ENCODE measurements around the gene PSME1.
A peak's percentile ranks its signal among the peaks of the same experiment; 100 is the strongest.

The PSME1 gene

GRCh38 chr14:24092110-24092504 is 43.9 kb upstream of the PSME1 start:
- no peak overlapping the region for H3K23ac ChIP-seq (ENCODE audit: low read length)
- H2BK12ac ChIP-seq (ENCODE audit: low read length): no peak overlapping the region
- H2AK5ac ChIP-seq (ENCODE audit: low read length): no peak overlapping the region
- no peaks in the 10 kb centered on the region for H3K9me3 ChIP-seq (ENCODE audit: insufficient read depth, low read depth, low read length)
- no peak overlapping the region for H3K27ac ChIP-seq (ENCODE audit: low read depth, low read length)
- no peak for DNase-seq
- no peak overlapping the region for H3K14ac ChIP-seq (ENCODE audit: low read length)
- H3K4ac ChIP-seq (ENCODE audit: low read depth, low read length): no peak overlapping the region
- no peak overlapping the region for H4K8ac ChIP-seq (ENCODE audit: low read depth, low read length)
- H3K79me2 ChIP-seq (ENCODE audit: control insufficient read depth, insufficient read depth, low read length, poor library complexity): peaks cover 6% of the 10 kb centered on the region
- no peak overlapping the region for H4K91ac ChIP-seq (ENCODE audit: low read depth, low read length)
- H3K4me3 ChIP-seq (ENCODE audit: low read depth, low read length): no peak overlapping the region
- H3K4me2 ChIP-seq (ENCODE audit: low read length): no peak overlapping the region
- H3K4me1 ChIP-seq (ENCODE audit: control insufficient read depth in 1 of 2, insufficient read depth in 2 of 2, low read length in 2 of 2): peaks cover 0 to 14% of the 10 kb centered on the region in 2 experiments
- H3K79me1 ChIP-seq (ENCODE audit: low read length): peaks cover 11% of the 10 kb centered on the region
- H3K9ac ChIP-seq (ENCODE audit: low read length): no peak overlapping the region
- H2BK5ac ChIP-seq (ENCODE audit: low read depth, low read length, poor library complexity): no peak overlapping the region
- H3K36me3 ChIP-seq (ENCODE audit: control insufficient read depth in 1 of 2, insufficient read depth in 2 of 2, low read length in 2 of 2): no peaks in the 10 kb centered on the region
- no peaks in the 10 kb centered on the region for H3K27me3 ChIP-seq (ENCODE audit: insufficient read depth, low read length)
- H3K18ac ChIP-seq (ENCODE audit: low read length): no peak overlapping the region
- no peak overlapping the region for H2AFZ ChIP-seq (ENCODE audit: insufficient read depth, low read length, poor library complexity)
- no peak overlapping the region for H4K12ac ChIP-seq (ENCODE audit: low read depth, low read length)
- H2BK120ac ChIP-seq (ENCODE audit: insufficient read depth, low read length, poor library complexity): no peak overlapping the region

GRCh38 chr14:24092505-24093206 is 43.3 kb upstream of the PSME1 start:
- H2AK5ac ChIP-seq (ENCODE audit: low read length): no peak overlapping the region
- no peaks in the 10 kb centered on the region for H3K27me3 ChIP-seq (ENCODE audit: insufficient read depth, low read length)
- no peak overlapping the region for H2AFZ ChIP-seq (ENCODE audit: insufficient read depth, low read length, poor library complexity)
- no peak overlapping the region for H2BK120ac ChIP-seq (ENCODE audit: insufficient read depth, low read length, poor library complexity)
- no peak overlapping the region for H2BK12ac ChIP-seq (ENCODE audit: low read length)
- H3K4me2 ChIP-seq (ENCODE audit: low read length): no peak overlapping the region
- no peak overlapping the region for H4K12ac ChIP-seq (ENCODE audit: low read depth, low read length)
- peaks cover 11% of the 10 kb centered on the region for H3K79me1 ChIP-seq (ENCODE audit: low read length)
- no peak overlapping the region for H4K8ac ChIP-seq (ENCODE audit: low read depth, low read length)
- no peak overlapping the region for H3K4ac ChIP-seq (ENCODE audit: low read depth, low read length)
- H3K4me1 ChIP-seq (ENCODE audit: control insufficient read depth in 1 of 2, insufficient read depth in 2 of 2, low read length in 2 of 2): peaks cover 0 to 14% of the 10 kb centered on the region in 2 experiments
- no peaks in the 10 kb centered on the region for H3K9me3 ChIP-seq (ENCODE audit: insufficient read depth, low read depth, low read length)
- no peak overlapping the region for H4K91ac ChIP-seq (ENCODE audit: low read depth, low read length)
- no peak overlapping the region for H3K18ac ChIP-seq (ENCODE audit: low read length)
- DNase-seq: peak in 1 of 2 donors; percentile 11
- no CpG with 5 or more reads among the region's 4 CpGs for WGBS (ENCODE audit: extremely low coverage, insufficient coverage, insufficient read length)
- no peak overlapping the region for H3K27ac ChIP-seq (ENCODE audit: low read depth, low read length)
- no peak overlapping the region for H3K9ac ChIP-seq (ENCODE audit: low read length)
- no peak overlapping the region for H3K14ac ChIP-seq (ENCODE audit: low read length)
- H2BK5ac ChIP-seq (ENCODE audit: low read depth, low read length, poor library complexity): no peak overlapping the region
- H3K4me3 ChIP-seq (ENCODE audit: low read depth, low read length): no peak overlapping the region
- no peaks in the 10 kb centered on the region for H3K36me3 ChIP-seq (ENCODE audit: control insufficient read depth in 1 of 2, insufficient read depth in 2 of 2, low read length in 2 of 2)
- no peak overlapping the region for H3K23ac ChIP-seq (ENCODE audit: low read length)
- peaks cover 6% of the 10 kb centered on the region for H3K79me2 ChIP-seq (ENCODE audit: control insufficient read depth, insufficient read depth, low read length, poor library complexity)

DNA sequence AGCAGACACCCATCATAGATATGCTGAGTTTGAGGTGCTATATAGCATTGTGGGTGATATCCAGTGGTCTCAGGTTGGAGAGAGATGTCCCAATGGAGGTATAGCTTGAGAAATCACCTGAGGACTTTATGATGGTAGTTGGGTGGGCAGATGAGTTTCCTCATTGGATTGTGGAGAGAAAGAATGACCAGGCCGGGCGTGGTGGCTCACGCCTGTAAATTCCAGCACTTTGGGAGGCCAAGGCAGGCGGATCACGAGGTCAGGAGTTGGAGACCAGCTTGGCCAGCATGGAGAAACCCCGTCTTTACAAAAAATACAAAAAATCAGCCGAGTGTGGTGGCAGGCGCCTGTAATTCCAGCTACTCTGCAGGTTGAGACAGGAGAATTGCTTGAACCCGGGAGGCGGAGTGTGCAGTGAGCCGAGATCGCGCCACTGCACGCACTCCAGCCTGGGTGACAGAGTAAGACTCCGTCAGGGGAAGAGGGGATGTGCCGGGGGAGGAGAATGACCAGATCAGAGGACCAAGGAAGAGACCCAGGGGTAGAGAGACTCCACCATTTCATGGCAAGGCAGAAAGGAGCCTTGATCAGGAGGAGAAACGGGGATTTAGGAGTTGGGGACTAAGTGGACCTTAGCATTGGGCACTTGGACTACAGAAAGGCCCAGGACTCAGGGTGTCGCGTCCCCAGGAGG is 42.6 kb upstream of the PSME1 start:
- H2BK5ac ChIP-seq (ENCODE audit: low read depth, low read length, poor library complexity): peak overlapping the region; percentile 18
- H3K27ac ChIP-seq (ENCODE audit: low read depth, low read length): no peak overlapping the region
- peak overlapping the region; percentile 23 for H2BK12ac ChIP-seq (ENCODE audit: low read length)
- H3K27me3 ChIP-seq (ENCODE audit: insufficient read depth, low read length): no peaks in the 10 kb centered on the region
- peak overlapping the region; percentile 13 for H2AK5ac ChIP-seq (ENCODE audit: low read length)
- H3K4me2 ChIP-seq (ENCODE audit: low read length): peak overlapping the region; percentile 88
- H3K4me3 ChIP-seq (ENCODE audit: low read depth, low read length): no peak overlapping the region
- no peak overlapping the region for H2BK120ac ChIP-seq (ENCODE audit: insufficient read depth, low read length, poor library complexity)
- H3K36me3 ChIP-seq (ENCODE audit: control insufficient read depth in 1 of 2, insufficient read depth in 2 of 2, low read length in 2 of 2): peaks cover 3 to 4% of the 10 kb centered on the region in 2 experiments
- WGBS (ENCODE audit: extremely low coverage, insufficient coverage, insufficient read length): no CpG with 5 or more reads among the region's 19 CpGs
- H3K18ac ChIP-seq (ENCODE audit: low read length): peak overlapping the region; percentile 22
- peak overlapping the region; percentile 28 for H4K12ac ChIP-seq (ENCODE audit: low read depth, low read length)
- peak; percentile 26 to 34 for DNase-seq
- H3K79me1 ChIP-seq (ENCODE audit: low read length): peaks cover 11% of the 10 kb centered on the region
- H2AFZ ChIP-seq (ENCODE audit: insufficient read depth, low read length, poor library complexity): peak overlapping the region; percentile 53
- H3K79me2 ChIP-seq (ENCODE audit: control insufficient read depth, insufficient read depth, low read length, poor library complexity): peaks cover 6% of the 10 kb centered on the region
- no peak overlapping the region for H3K9ac ChIP-seq (ENCODE audit: low read length)
- H3K4me1 ChIP-seq (ENCODE audit: control insufficient read depth in 1 of 2, insufficient read depth in 2 of 2, low read length in 2 of 2): peaks cover 0 to 14% of the 10 kb centered on the region in 2 experiments
- peak overlapping the region; percentile 21 for H3K14ac ChIP-seq (ENCODE audit: low read length)
- H4K91ac ChIP-seq (ENCODE audit: low read depth, low read length): peak overlapping the region; percentile 15
- H4K8ac ChIP-seq (ENCODE audit: low read depth, low read length): peak overlapping the region; percentile 34
- no peak overlapping the region for H3K4ac ChIP-seq (ENCODE audit: low read depth, low read length)
- H3K23ac ChIP-seq (ENCODE audit: low read length): no peak overlapping the region
- no peaks in the 10 kb centered on the region for H3K9me3 ChIP-seq (ENCODE audit: insufficient read depth, low read depth, low read length)

- Histone ChIP-seq H3K14ac (ENCODE audit: low read length) (peak within 1 kb of the TSS; percentile 87), H3K4me1 (ENCODE audit: control insufficient read depth in 1 of 2, insufficient read depth in 2 of 2, low read length in 2 of 2) (peaks cover 0 to 14% of the 10 kb centered on the region in 2 experiments), H4K8ac (ENCODE audit: low read depth, low read length) (peak within 1 kb of the TSS; percentile 77), H3K18ac (ENCODE audit: low read length) (peak within 1 kb of the TSS; percentile 85), H2BK12ac (ENCODE audit: low read length) (peak within 1 kb of the TSS; percentile 23), H3K4ac (ENCODE audit: low read depth, low read length) (peak within 1 kb of the TSS; percentile 71), H3K27ac (ENCODE audit: low read depth, low read length) (peak within 1 kb of the TSS; percentile 70), H3K79me2 (ENCODE audit: control insufficient read depth, insufficient read depth, low read length, poor library complexity) (peaks cover 6% of the 10 kb centered on the region), H2AFZ (ENCODE audit: insufficient read depth, low read length, poor library complexity) (peak within 1 kb of the TSS; percentile 53), H3K79me1 (ENCODE audit: low read length) (peaks cover 11% of the 10 kb centered on the region), H2BK5ac (ENCODE audit: low read depth, low read length, poor library complexity) (peak within 1 kb of the TSS; percentile 42), H3K4me3 (ENCODE audit: low read depth, low read length) (peak within 1 kb of the TSS; percentile 72), H3K9ac (ENCODE audit: low read length) (peak within 1 kb of the TSS; percentile 72), H3K23ac (ENCODE audit: low read length) (no peak within 1 kb of the TSS), H3K36me3 (ENCODE audit: control insufficient read depth in 1 of 2, insufficient read depth in 2 of 2, low read length in 2 of 2) (peaks cover 6 to 11% of the 10 kb centered on the region in 2 experiments), H2AK5ac (ENCODE audit: low read length) (peak within 1 kb of the TSS; percentile 84), H2BK120ac (ENCODE audit: insufficient read depth, low read length, poor library complexity) (peak within 1 kb of the TSS; percentile 70), H3K9me3 (ENCODE audit: insufficient read depth, low read depth, low read length) (no peaks in the 10 kb centered on the region), H3K27me3 (ENCODE audit: insufficient read depth, low read length) (no peaks in the 10 kb centered on the region), H3K4me2 (ENCODE audit: low read length) (peak within 1 kb of the TSS; percentile 88), H4K91ac (ENCODE audit: low read depth, low read length) (peak within 1 kb of the TSS; percentile 88), H4K12ac (ENCODE audit: low read depth, low read length) (peak within 1 kb of the TSS; percentile 87)
- WGBS (ENCODE audit: extremely low coverage, insufficient coverage, insufficient read length): no CpG with 5 or more reads among the region's 68 CpGs
- peak; percentile 69 to 86 for DNase-seq
These were observed 41.8 kb upstream of the PSME1 start, which contains the start of gene PCK2 for GRCh38 chr14:24093901-24094840. Gene PCK2 (plus strand): TSS chr14:24094311. CDS start chr14:24094406, 95 bp downstream.
